ENCODE measurements around the gene AEBP1. TPM values are rescaled to one million over a fixed set of nuclear protein-coding genes. Genes with fewer than 3 reads are reported as not detected.

Gene AEBP1
- total RNA-seq, 1 donor from 2014 or later = 94.3 TPM

DNA sequence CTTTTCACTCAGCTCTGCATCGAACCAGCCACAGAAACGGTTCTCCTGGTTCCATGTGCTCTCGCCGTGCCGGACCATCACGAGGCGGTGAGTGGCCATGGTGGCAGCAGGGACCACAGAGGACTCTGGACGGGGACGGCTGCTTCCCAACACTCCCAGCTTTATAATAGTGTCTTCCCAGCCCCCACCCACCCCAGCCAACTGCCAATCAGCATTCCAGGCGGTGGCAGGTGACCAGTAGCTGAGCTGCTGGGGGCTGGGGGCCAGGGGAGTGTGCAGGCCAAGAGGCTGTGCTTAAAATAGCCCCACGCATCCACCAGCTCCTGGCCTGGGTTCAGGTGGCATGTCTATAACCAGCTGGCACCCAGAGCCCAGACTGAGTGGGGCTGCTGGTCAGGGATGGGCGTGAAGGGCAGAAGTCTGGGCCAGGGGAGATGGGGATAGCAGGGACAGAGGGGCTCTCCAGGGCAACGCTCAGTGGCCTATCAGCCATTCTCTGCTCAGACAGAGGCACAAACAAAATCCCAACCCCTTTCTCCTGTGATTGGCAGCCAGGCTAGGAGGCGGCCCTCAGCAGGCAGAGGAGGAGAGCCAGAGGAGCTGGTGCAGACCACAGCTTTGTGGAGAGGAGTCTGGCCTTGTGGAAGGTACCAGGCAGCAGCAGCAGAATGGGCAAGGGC is 38.6 kb upstream of the AEBP1 start, which contains the start of gene PGAM2:
Gene PGAM2 (minus strand): TSS at position 137 of the 680 bp plus-strand sequence. CDS start 38 bp downstream, at position 99.
- no peak within 1 kb of the TSS for H3K4me3 Mint-ChIP-seq
- H3K27ac Mint-ChIP-seq = no peak within 1 kb of the TSS
- H3K27me3 Mint-ChIP-seq (ENCODE audit: low read depth) = peaks cover 9% of the 10 kb centered on the region
- H3K4me1 Mint-ChIP-seq = peaks cover 13% of the 10 kb centered on the region
- no peaks in the 10 kb centered on the region for H3K36me3 Mint-ChIP-seq
- no peaks in the 10 kb centered on the region for H3K9me3 Mint-ChIP-seq
- no peak for DNase-seq (ENCODE audit: low spot score in 2 of 2, unreplicated experiment in 2 of 2)
- TF ChIP-seq, protein P1, sequence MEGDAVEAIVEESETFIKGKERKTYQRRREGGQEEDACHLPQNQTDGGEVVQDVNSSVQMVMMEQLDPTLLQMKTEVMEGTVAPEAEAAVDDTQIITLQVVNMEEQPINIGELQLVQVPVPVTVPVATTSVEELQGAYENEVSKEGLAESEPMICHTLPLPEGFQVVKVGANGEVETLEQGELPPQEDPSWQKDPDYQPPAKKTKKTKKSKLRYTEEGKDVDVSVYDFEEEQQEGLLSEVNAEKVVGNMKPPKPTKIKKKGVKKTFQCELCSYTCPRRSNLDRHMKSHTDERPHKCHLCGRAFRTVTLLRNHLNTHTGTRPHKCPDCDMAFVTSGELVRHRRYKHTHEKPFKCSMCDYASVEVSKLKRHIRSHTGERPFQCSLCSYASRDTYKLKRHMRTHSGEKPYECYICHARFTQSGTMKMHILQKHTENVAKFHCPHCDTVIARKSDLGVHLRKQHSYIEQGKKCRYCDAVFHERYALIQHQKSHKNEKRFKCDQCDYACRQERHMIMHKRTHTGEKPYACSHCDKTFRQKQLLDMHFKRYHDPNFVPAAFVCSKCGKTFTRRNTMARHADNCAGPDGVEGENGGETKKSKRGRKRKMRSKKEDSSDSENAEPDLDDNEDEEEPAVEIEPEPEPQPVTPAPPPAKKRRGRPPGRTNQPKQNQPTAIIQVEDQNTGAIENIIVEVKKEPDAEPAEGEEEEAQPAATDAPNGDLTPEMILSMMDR (IDR thresholded peaks at IDR 0.05; ENCODE audit: unreplicated experiment) = no peak

DNA sequence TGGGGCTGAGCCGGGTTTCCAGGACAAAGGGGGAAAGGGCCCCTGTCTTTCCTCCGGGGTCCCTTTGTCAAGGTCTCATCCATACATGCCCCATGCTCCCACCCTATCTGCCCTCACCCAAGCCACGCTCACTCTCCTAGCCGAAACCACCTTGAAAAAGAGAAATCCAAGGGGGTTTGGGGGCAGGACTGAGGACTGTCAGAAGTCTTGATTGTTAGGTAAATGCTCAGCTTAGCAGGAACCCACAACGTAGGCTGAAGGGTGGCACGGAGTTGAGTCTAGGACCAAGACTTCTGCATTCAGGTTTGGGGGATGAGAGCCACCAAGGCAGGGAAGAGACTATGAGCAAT is 38.1 kb upstream of the AEBP1 start:
- no peak overlapping the region for H3K27ac Mint-ChIP-seq
- no peak overlapping the region for H3K4me3 Mint-ChIP-seq

DNA sequence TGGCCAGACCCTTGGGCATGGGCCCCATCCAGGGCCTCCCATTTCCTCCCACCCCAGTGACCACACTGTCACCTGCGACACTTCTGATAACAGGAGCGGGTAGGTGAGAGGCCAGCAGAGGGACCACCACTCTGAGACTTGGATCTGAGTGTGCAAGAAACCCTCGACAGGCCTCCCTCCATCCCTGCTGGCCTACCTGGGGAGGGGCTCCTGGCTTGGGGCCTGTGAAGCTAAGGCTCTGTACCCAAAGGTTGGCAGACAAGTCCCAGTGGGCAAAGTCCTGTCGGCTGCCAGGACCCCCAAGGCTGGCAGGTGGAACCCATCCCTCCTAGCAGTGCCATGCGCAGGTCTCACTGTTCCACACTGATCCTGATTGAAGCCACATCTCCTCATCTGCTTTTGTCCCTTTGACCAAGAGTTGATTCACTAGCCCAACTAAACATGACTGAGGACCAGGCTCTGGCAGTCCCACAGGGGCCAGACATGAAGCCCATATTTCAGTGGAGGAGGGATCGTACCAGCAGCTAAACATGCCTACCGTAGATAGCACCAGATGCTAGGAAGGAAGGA is 37.6 kb upstream of the AEBP1 start:
- no peak for DNase-seq (ENCODE audit: low spot score in 2 of 2, unreplicated experiment in 2 of 2)
- peaks cover 13% of the 10 kb centered on the region for H3K4me1 Mint-ChIP-seq
- H3K27me3 Mint-ChIP-seq (ENCODE audit: low read depth) = peaks cover 9% of the 10 kb centered on the region
- H3K27ac Mint-ChIP-seq = no peak overlapping the region
- H3K9me3 Mint-ChIP-seq = no peaks in the 10 kb centered on the region
- no peaks in the 10 kb centered on the region for H3K36me3 Mint-ChIP-seq
- TF ChIP-seq, protein P1 (IDR thresholded peaks at IDR 0.05; ENCODE audit: unreplicated experiment) = no peak
- no peak overlapping the region for H3K4me3 Mint-ChIP-seq

More for the DNA sequence above, 38.1 kb upstream of the AEBP1 start:
- peaks cover 13% of the 10 kb centered on the region for H3K4me1 Mint-ChIP-seq
- TF ChIP-seq, protein P1 (IDR thresholded peaks at IDR 0.05; ENCODE audit: unreplicated experiment) = no peak
- H3K27me3 Mint-ChIP-seq (ENCODE audit: low read depth) = peaks cover 9% of the 10 kb centered on the region
- H3K9me3 Mint-ChIP-seq = no peaks in the 10 kb centered on the region
- no peaks in the 10 kb centered on the region for H3K36me3 Mint-ChIP-seq
- DNase-seq (ENCODE audit: low spot score in 2 of 2, unreplicated experiment in 2 of 2) = no peak

DNA sequence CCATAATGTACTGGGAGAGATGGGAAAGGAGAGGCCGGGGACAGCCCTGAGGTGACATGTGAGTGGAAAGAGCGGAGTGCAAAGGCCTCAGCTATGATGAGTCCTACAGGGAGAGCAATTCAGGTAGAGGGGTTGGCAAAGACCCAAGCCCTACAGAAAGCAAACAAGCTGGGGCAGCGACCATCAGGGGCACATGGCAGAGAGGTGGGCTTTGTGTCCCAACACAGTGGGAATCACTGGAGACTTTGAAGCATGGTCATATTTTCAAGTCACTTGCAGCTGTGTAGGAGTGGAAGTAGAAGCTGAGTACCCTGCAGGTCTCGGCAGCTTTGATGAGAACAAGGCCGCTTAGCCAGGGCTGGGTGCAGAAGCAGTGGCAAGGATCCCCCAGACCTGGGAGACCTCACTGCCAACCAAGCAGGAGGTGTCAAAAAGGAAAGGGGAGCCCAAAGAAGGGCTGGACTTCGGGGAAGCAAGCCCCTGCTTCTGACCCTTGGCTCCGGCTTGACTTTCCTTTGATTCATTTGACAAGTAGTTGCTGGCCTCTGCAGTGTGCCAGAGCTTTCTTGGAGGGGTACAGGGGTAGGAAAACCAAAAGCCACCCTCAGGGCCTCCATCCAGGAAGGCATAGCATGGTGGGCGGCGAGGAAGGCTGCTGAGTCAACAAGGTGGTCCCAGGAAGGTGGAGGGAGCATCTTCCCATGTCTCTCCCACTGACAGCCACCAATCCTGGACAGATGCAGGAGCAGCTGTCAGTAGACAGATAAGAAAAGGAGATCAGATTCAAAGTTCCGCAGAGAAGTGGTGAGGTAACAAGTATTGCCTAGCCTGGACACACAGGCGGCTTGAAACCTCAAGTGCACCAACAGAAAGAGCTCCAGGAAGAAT is 36.8 kb upstream of the AEBP1 start:
- Mint-ChIP-seq H3K4me3 (no peak overlapping the region), H3K36me3 (no peaks in the 10 kb centered on the region), H3K9me3 (no peaks in the 10 kb centered on the region), H3K27me3 (ENCODE audit: low read depth) (peaks cover 9% of the 10 kb centered on the region), H3K4me1 (peaks cover 15% of the 10 kb centered on the region), H3K27ac (no peak overlapping the region)
- DNase-seq (ENCODE audit: low spot score in 2 of 2, unreplicated experiment in 2 of 2) = no peak
- TF ChIP-seq, protein P1 (IDR thresholded peaks at IDR 0.05; ENCODE audit: unreplicated experiment) = no peak

DNA sequence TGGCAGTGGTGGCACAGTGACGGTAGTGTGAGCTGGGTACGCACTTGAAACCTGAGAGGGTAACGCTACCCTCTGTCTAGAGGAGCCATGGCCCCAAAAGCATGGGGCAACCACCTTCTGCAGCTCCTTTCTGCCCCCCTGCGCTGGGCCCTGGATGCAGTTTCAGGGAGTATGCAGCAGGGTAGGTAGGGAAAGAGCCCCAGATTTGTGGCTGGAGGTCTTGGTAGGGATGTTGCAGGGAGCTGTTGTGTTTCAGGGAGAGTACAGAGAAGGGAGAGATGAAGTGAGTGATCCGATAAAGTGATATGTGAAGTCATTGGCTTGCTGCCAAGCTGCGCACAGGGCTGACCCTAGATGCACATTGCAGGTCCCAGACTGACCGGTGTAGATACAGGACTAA is 36.1 kb upstream of the AEBP1 start:
- H3K4me1 Mint-ChIP-seq = peaks cover 18% of the 10 kb centered on the region
- TF ChIP-seq, protein P1 (IDR thresholded peaks at IDR 0.05; ENCODE audit: unreplicated experiment) = no peak
- H3K9me3 Mint-ChIP-seq = no peaks in the 10 kb centered on the region
- peaks cover 9% of the 10 kb centered on the region for H3K27me3 Mint-ChIP-seq (ENCODE audit: low read depth)
- H3K27ac Mint-ChIP-seq = no peak overlapping the region
- peaks cover 4% of the 10 kb centered on the region for H3K36me3 Mint-ChIP-seq
- no peak for DNase-seq (ENCODE audit: low spot score in 2 of 2, unreplicated experiment in 2 of 2)
- H3K4me3 Mint-ChIP-seq = no peak overlapping the region

All from mesothelial cell of epicardium (in vitro differentiated cells).